Fibroblast of lung (primary cell): ENCODE data around the gene HAPLN3. TPM values are rescaled to one million over a fixed set of nuclear protein-coding genes. Genes with fewer than 3 reads are reported as not detected.

Source experiments
- DNase-seq, 2 donors: peaks; one replicate each; pipeline versions ENCODE4 v3.0.0 to v3.0.0-alpha.2; 2010; ENCODE audit warnings: low read depth in 2 of 2
- H2AFZ ChIP-seq: 2 replicates; pipeline ENCODE4 v1.5.1; 2012; ENCODE audit warnings: low read length, control low read depth, inconsistent platforms
- H3K27ac ChIP-seq: 2 replicates; pipeline ENCODE4 v1.5.1; 2011; ENCODE audit warnings: low read length, control low read depth; ENCODE audit not compliant: insufficient read depth
- H3K27me3 ChIP-seq: 2 replicates; pipeline ENCODE4 v1.5.1; 2011; ENCODE audit warnings: mild to moderate bottlenecking, low read length; ENCODE audit not compliant: control insufficient read depth, insufficient read depth
- H3K36me3 ChIP-seq: 2 replicates; pipeline ENCODE4 v1.5.1; 2011; ENCODE audit warnings: low read length; ENCODE audit not compliant: control insufficient read depth, insufficient read depth
- H3K4me1 ChIP-seq: 2 replicates; pipeline ENCODE4 v1.5.1; 2011; ENCODE audit warnings: low read length; ENCODE audit not compliant: control insufficient read depth, insufficient read depth; ENCODE audit errors: extremely low read depth
- H3K4me2 ChIP-seq: 2 replicates; pipeline ENCODE4 v1.5.1; 2011; ENCODE audit warnings: low read length, control low read depth; ENCODE audit not compliant: insufficient read depth; ENCODE audit errors: extremely low read depth
- H3K4me3 ChIP-seq, 4 experiments: fragments of 200-600 bp in 1 of 4; sonication (generic) in 1 of 4; replicated peaks in 1 of 4; 2 replicates each; pipeline ENCODE4 v1.5.1; 2011 to 2016; ENCODE audit warnings: low read length in 4 of 4, low read depth in 3 of 4, mild to moderate bottlenecking in 3 of 4, control low read depth in 2 of 4, inconsistent platforms in 1 of 4, mixed read lengths in 1 of 4; ENCODE audit not compliant: insufficient read depth in 1 of 4; ENCODE audit errors: control extremely low read depth in 1 of 4
- H3K79me2 ChIP-seq: 2 replicates; pipeline ENCODE4 v1.5.1; 2012; ENCODE audit warnings: mild to moderate bottlenecking, low read length, inconsistent platforms; ENCODE audit not compliant: control insufficient read depth, insufficient read depth
- H3K9ac ChIP-seq: 2 replicates; pipeline ENCODE4 v1.5.1; 2011; ENCODE audit warnings: mild to moderate bottlenecking, low read length, control low read depth; ENCODE audit not compliant: insufficient read depth
- H3K9me3 ChIP-seq: 2 replicates; pipeline ENCODE4 v1.5.1; 2012; ENCODE audit warnings: low read depth, low read length; ENCODE audit not compliant: control insufficient read depth, insufficient read depth
- H4K20me1 ChIP-seq: 2 replicates; pipeline ENCODE4 v1.5.1; 2011; ENCODE audit warnings: low read length; ENCODE audit not compliant: control insufficient read depth, insufficient read depth; ENCODE audit errors: extremely low read depth
- EZH2 ChIP-seq: IDR thresholded peaks from 2 replicates; pipeline ENCODE4 v1.5.1; 2012; ENCODE audit warnings: low read length, control low read depth, mild to moderate bottlenecking; ENCODE audit errors: missing control alignments
- polyA plus RNA-seq, 2 donors: library from polyadenylated mRNA; depleted of rRNA in 1 of 2; stranded (reverse) in 1 of 2; unstranded in 1 of 2; fragments of >200 nt; gene quantifications; 2 replicates each; pipeline ENCODE4 v1.2.1, GENCODE V29; 2011 to 2012; ENCODE audit warnings: missing spikeins in 1 of 2
- total RNA-seq: library from RNA; depleted of rRNA; stranded (reverse); fragments of >200 nt; gene quantifications from 2 replicates; pipeline ENCODE4 v1.2.1, GENCODE V29; 2014
- TF ChIP-seq, protein P1 (sequence below), 2 donors: IDR thresholded peaks in 1 of 2; conservative IDR thresholded peaks in 1 of 2; 1 replicate in 1 of 2; 2 replicates in 1 of 2; pipeline ENCODE4 v1.5.1; 2011 to 2012; ENCODE audit warnings: low read length in 2 of 2, control low read depth in 1 of 2, inconsistent platforms in 1 of 2, low read depth in 1 of 2, mild to moderate bottlenecking in 1 of 2

HAPLN3 gene
- total and polyA plus RNA-seq, 2 donors (not counting 1 experiment from before 2014, with no cell fraction given): 3.1 to 4.3 TPM

DNA sequence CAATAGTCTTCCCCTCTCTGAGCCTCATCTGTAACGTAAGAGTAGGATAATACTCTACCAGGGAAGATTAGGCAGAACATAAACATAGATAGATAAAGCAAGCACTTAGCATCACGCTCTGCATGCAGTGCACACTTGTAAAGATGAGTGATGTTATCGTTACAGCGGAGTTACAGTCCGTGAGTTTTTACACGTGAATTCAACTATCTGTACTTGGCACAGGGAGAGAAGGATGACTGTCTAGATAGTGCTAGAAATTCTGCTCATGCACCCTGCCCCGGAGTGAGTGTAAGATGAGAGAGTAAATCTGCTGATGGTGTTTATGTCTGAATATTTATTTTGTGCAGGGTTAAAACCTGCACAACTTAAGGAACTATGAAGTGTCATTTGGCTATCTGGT is 35.8 kb downstream of the HAPLN3 start:
- H3K4me3 ChIP-seq: no peak overlapping the region
- no peaks in the 10 kb centered on the region for H3K9me3 ChIP-seq
- no peak overlapping the region for H3K9ac ChIP-seq
- H3K36me3 ChIP-seq: no peaks in the 10 kb centered on the region
- no peak overlapping the region for H3K27ac ChIP-seq
- H4K20me1 ChIP-seq: no peaks in the 10 kb centered on the region
- no peaks in the 10 kb centered on the region for H3K4me1 ChIP-seq
- no peak for TF ChIP-seq EZH2
- TF ChIP-seq, protein P1, sequence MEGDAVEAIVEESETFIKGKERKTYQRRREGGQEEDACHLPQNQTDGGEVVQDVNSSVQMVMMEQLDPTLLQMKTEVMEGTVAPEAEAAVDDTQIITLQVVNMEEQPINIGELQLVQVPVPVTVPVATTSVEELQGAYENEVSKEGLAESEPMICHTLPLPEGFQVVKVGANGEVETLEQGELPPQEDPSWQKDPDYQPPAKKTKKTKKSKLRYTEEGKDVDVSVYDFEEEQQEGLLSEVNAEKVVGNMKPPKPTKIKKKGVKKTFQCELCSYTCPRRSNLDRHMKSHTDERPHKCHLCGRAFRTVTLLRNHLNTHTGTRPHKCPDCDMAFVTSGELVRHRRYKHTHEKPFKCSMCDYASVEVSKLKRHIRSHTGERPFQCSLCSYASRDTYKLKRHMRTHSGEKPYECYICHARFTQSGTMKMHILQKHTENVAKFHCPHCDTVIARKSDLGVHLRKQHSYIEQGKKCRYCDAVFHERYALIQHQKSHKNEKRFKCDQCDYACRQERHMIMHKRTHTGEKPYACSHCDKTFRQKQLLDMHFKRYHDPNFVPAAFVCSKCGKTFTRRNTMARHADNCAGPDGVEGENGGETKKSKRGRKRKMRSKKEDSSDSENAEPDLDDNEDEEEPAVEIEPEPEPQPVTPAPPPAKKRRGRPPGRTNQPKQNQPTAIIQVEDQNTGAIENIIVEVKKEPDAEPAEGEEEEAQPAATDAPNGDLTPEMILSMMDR (conservative IDR thresholded peaks at IDR 0.05 in 1 of 2, IDR thresholded peaks at IDR 0.05 in 1 of 2; ENCODE audit: low read depth in 1 of 2, low read length in 2 of 2): no peak
- no peak overlapping the region for H2AFZ ChIP-seq
- peaks cover 21% of the 10 kb centered on the region for H3K27me3 ChIP-seq
- no peaks in the 10 kb centered on the region for H3K79me2 ChIP-seq
- DNase-seq: no peak
- no peak overlapping the region for H3K4me2 ChIP-seq

DNA sequence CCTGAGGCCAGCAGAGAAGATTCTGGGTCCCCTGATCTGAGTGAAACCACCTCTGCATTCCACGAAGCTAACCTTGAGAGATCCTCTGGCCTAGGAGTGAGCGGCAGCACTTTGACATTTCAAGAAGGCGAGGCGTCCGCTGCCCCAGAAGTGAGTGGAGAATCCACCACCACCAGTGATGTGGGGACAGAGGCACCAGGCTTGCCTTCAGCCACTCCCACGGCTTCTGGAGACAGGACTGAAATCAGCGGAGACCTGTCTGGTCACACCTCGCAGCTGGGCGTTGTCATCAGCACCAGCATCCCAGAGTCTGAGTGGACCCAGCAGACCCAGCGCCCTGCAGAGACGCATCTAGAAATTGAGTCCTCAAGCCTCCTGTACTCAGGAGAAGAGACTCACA is 36.4 kb downstream of the HAPLN3 start:
- no peaks in the 10 kb centered on the region for H4K20me1 ChIP-seq
- peaks cover 20% of the 10 kb centered on the region for H3K27me3 ChIP-seq
- no peaks in the 10 kb centered on the region for H3K79me2 ChIP-seq
- DNase-seq: no peak
- H3K4me1 ChIP-seq: no peaks in the 10 kb centered on the region
- H3K27ac ChIP-seq: no peak overlapping the region
- no peak overlapping the region for H3K9ac ChIP-seq
- no peaks in the 10 kb centered on the region for H3K9me3 ChIP-seq
- H3K4me2 ChIP-seq: no peak overlapping the region
- TF ChIP-seq, protein P1 (conservative IDR thresholded peaks at IDR 0.05 in 1 of 2, IDR thresholded peaks at IDR 0.05 in 1 of 2; ENCODE audit: low read depth in 1 of 2, low read length in 2 of 2): no peak
- no peak for TF ChIP-seq EZH2
- no peak overlapping the region for H2AFZ ChIP-seq
- no peaks in the 10 kb centered on the region for H3K36me3 ChIP-seq
- no peak overlapping the region for H3K4me3 ChIP-seq

DNA sequence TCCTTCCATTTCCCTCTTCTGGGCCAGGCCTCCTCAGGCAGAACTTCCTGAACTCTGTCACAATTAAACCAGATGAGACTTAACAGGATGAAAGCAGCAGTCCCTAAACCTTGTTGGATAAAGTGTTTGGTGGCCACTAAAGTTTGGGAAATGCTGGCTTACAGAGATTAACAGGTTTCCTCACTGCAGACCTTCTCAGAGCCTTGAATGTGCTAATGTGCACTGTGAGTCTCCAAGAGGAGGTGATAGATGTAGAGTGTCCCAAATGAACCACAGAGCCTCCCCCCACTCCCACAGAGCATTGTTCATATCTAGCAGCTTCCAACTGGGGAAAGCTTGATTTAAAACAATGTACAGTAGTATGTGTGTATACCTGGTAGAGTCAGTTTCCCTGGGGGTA is 42.9 kb downstream of the HAPLN3 start:
- no peaks in the 10 kb centered on the region for H3K79me2 ChIP-seq
- no peak for DNase-seq
- no peak overlapping the region for H2AFZ ChIP-seq

More for the DNA sequence above, 42.9 kb downstream of the HAPLN3 start:
- no peak overlapping the region for H3K9ac ChIP-seq
- no peaks in the 10 kb centered on the region for H4K20me1 ChIP-seq
- no peaks in the 10 kb centered on the region for H3K36me3 ChIP-seq
- H3K4me2 ChIP-seq: no peak overlapping the region
- no peaks in the 10 kb centered on the region for H3K4me1 ChIP-seq
- no peak overlapping the region for H3K27ac ChIP-seq
- TF ChIP-seq, protein P1 (conservative IDR thresholded peaks at IDR 0.05 in 1 of 2, IDR thresholded peaks at IDR 0.05 in 1 of 2; ENCODE audit: low read depth in 1 of 2, low read length in 2 of 2): no peak
- no peak overlapping the region for H3K4me3 ChIP-seq
- H3K9me3 ChIP-seq: no peaks in the 10 kb centered on the region
- H3K27me3 ChIP-seq: peaks cover 5% of the 10 kb centered on the region
